HG03378 (cell line): ENCODE measurements around the gene ZNF277.

Source experiments
- ATAC-seq: cut with Tn5 transposase; IDR thresholded peaks from one replicate; pipeline ENCODE4 v1.9.1; 2021; ENCODE audit warnings: mild to moderate bottlenecking, moderate library complexity; ENCODE audit not compliant: unreplicated experiment

Gene ZNF277

DNA sequence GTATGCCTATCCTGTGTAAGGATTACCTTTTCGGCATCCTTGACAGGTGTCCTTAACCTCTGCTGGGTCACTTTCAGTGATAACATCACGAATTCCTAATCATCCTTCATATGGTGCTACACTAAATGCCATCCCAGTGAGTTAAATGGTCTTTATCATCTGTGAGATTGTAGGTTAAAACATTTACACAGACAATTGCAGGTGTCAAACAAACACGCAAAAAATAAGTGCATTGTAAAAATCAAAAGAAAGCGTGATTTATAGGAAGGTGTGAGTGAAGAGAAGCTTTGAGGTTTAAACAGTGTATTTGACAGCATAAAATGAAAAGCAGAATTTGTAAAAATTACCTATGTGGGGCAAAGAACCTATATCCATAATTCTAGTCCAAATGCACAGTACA lies 132.3 kb downstream of the ZNF277 start:
- ATAC-seq: no peak

- no peak for ATAC-seq
These were observed 135.0 kb downstream of the ZNF277 start for GRCh38 chr7:112341464-112341863.

- ATAC-seq: no peak
These were observed 140.0 kb downstream of the ZNF277 start for GRCh38 chr7:112346381-112347060.

- ATAC-seq: no peak
These were observed 140.6 kb downstream of the ZNF277 start for GRCh38 chr7:112347088-112347487.

GRCh38 chr7:112350585-112350984 lies 144.1 kb downstream of the ZNF277 start:
- no peak for ATAC-seq

GRCh38 chr7:112356596-112356995 lies 150.1 kb downstream of the ZNF277 start:
- no peak for ATAC-seq

- ATAC-seq: no peak
These were observed 150.6 kb downstream of the ZNF277 start for GRCh38 chr7:112357136-112357535.

GRCh38 chr7:112358513-112358912 lies 152.0 kb downstream of the ZNF277 start:
- no peak for ATAC-seq

DNA sequence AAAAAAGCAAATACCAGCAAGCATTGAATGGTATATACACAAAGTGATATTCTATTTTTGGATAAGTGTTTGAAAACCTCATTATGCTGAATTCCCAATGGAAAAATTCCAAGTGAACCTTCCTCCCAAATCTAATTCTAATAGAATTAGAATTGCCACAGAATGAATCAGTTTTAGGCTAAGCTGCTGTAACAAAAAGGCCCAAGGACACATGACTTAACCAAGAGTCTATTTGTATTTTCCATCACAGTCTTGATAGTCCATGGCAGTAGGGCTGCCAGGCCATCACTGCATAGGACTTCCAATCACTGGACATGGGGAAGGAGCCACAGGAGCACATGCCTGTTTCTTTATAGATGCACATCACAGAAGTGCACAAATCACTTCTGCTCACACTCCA lies 152.6 kb downstream of the ZNF277 start:
- no peak for ATAC-seq

DNA sequence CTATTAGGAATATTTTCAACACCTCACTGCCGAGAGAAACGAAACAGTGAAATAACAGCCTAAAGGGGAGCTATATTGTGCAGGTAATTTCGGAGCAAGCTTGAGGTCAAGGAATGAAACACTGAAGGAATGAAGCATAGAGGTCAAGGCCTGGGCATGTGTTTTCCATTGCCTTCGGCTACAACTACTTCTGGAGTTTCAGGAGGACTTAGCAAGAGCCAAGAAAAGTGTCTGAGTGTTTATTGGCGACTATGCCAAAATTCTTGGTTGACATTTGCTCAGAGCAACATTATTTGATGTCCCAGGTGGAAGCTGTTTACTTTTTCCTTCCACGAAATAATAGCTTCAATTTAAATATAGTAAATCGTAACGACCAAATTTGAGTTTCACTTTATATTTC lies 154.2 kb downstream of the ZNF277 start:
- no peak for ATAC-seq

- ATAC-seq: no peak
These were observed 154.7 kb downstream of the ZNF277 start for GRCh38 chr7:112361154-112361553.

- ATAC-seq: no peak
These were observed 155.7 kb downstream of the ZNF277 start for GRCh38 chr7:112362053-112362650.

- no peak for ATAC-seq
These were observed 156.2 kb downstream of the ZNF277 start for GRCh38 chr7:112362731-112363131.

GRCh38 chr7:112364388-112364787 lies 157.9 kb downstream of the ZNF277 start:
- ATAC-seq: no peak

- no peak for ATAC-seq
These were observed 159.1 kb downstream of the ZNF277 start for GRCh38 chr7:112365551-112365950.

- no peak for ATAC-seq
These were observed 160.4 kb downstream of the ZNF277 start for GRCh38 chr7:112366886-112367285.

DNA sequence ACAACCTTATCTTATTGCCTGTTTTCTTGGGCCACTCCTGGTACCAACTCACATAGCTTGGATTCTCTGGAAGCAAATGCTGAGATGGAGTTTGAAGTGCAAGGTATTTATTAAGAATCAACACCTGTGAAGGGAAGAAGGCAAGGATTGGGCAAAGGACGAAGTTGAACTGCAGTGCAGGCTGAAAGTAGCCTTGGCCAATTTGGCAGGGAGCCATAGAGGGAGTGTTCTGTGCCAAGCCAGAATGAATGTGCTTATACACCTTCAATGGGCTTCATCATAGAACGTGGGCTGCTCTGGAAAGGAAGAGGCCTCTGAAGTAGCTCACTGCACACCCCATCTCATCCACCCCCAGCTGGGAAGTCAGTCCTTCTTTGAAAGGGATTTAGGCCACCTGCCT lies 163.9 kb downstream of the ZNF277 start:
- no peak for ATAC-seq

GRCh38 chr7:112371701-112372100 lies 165.2 kb downstream of the ZNF277 start:
- ATAC-seq: no peak

- no peak for ATAC-seq
These were observed 165.6 kb downstream of the ZNF277 start for GRCh38 chr7:112372101-112372500.

DNA sequence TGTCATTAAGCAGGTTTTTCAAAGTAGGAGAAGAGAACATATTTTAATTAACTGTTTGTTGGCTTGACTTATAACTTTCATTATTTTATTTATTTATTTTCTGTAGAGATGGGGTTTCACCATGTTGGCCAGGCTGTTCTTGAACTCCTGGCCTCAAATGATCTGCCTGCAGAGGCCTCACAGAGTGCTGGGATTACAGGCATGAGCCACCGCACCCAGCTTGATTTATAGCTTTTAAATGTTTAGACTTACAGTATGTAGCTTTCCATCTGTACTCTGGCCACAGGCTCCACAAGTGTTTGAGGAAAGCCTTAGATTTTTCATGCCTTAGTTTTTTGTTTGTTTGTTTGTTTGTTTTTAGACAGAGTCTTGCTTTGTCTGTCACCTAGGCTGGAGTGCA lies 171.1 kb downstream of the ZNF277 start:
- no peak for ATAC-seq

DNA sequence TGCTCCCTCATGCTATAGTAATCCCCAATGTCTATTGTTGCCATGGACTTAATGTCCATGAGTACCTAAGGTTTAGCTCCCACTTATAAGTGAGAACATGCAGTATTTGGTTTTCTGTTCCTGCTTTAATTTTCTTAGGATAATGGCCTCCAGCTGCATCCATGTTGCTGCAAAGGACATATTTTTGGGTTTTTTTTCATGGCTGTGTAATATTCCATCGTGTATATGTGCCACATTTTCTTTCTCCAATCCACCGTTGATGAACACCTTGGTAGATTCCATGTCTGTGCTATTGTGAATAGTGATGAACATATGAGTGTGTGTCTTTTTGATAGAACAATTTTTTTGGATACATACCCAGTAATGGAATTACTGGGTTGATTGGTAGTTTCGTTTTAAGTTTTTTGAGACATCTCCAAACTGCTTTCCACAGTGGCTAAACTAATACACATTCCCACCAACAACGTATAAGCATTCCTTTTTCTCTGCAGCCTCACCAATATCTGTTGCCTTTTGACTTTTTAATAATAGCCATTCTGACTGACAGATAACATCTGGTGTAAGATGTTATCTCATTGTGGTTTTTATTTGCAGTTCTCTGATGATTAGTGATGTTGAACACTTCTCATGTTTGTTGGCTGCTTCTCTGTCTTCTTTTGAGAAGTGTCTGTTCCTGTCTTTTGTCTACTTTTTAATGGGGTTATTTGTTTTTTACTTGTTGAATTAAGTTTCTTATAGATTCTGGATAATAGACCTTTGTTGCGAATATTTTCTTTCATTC lies 175.0 kb downstream of the ZNF277 start:
- no peak for ATAC-seq
